ENCODE data around the gene PWWP2B.
A peak's percentile ranks its signal among the peaks of the same experiment; 100 is the strongest.
"Not testable (repeated sequence)": the region's sequence is repeated elsewhere in the genome, so short reads cannot be mapped to it uniquely, and the experiment has no call there.

The PWWP2B gene

DNA sequence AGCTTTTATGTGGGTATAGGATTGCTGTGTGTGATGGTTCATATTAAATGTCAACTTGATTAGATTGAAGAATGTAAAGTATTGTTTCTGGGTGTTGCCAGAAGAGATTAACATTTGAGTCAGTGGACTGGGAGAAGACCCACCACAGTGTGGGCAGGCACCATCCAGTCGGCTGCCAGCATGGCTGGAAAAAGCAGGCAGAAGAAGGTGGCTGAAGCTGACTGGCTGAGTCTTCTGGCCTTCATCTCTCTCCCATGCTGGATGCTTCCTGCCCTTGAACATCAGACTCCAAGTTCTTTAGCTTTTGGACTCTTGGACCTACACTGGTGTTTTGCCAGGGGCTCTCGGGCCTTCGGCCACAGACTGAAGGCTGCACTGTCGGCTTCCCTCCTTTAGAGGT is 16.0 kb upstream of the PWWP2B start:
- DNase-seq, result not testable (repeated sequence)

- no peak for DNase-seq
Observed at GRCh38 chr10:132381741-132382140, 15.3 kb upstream of the PWWP2B start.

- DNase-seq, result no peak
Observed at GRCh38 chr10:132382231-132382922, 14.6 kb upstream of the PWWP2B start.

DNA sequence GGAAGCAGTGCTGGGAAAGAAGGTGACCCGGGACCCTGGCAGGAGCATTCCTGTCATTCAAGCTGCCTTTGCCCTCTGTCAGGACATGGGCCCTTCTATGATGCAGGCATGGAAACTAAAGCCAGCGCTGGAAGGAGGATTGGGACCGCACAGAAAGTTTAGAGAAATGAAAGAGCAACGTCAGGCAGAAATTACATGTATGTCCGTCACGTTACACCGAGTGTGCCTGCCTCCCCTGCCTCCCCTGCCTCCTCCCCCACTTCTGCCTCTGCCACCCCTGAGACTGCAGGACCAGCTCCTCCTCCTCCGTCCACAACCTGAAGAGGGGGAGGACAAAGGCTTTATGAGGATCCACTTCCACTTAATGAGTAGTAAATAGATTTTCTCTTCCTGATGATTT is 13.9 kb upstream of the PWWP2B start:
- no peak for DNase-seq

DNA sequence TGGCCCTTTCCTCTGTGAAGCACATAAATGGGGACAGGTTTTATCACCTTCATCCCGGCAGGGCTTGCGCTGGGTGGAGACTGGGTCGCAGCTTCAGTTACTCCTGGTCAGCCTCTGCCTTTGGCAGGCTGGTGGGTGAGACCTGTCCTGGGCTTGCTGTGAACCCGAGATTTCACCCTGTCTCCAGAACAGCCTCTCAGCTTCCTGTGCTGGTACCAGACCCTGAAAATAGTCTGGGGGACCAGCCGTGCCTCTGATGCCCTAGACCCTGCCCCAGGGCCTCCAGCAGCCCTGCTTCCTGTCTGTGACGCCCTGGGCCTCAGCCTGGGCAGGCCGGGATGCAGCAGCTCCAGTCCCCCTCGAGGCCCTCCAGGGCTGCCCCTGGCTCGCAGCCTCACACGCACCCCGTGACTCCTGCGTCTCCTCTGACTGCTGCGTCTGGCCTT is 13.2 kb upstream of the PWWP2B start:
- no peak for DNase-seq

GRCh38 chr10:132384618-132385388 is 12.2 kb upstream of the PWWP2B start:
- DNase-seq, result no peak

DNA sequence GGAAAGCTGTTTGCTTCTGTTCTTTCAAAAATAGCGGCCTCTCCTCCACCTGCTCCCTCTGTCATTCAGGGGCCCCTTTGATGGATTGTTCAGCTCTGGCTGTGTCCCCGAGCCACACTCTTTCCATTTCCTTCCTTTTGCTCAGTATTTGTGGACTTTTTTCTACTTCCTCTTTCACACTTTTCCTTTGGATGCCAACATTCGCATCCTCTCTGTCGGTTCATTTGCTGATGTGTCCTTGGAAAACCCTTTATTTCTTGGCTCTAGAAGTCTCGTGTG is 11.7 kb upstream of the PWWP2B start:
- no peak for DNase-seq

- DNase-seq, result no peak
Observed at GRCh38 chr10:132385721-132386418, 11.1 kb upstream of the PWWP2B start.

DNA sequence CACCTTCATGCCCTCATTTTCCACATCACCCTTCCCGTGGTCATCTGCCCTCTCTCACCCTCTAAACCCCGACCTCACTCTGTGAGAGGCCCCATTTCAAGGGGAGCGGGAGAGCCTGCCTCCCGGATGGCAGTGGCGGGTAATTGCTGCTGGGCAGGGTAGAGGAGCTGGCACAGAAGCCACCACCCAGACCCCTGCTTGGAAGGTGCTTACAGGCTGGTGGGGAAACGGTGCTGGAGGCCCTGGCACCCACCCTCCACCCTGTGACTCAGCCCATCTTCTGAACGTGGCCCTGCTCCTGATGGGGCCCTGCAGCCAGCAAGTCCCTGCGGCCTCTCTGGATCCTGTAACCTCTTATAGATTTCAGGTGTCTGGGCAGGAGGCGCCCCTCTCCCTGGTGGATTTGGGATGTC is 10.6 kb upstream of the PWWP2B start:
- no peak for DNase-seq

- not testable (repeated sequence) for DNase-seq
Observed at GRCh38 chr10:132386896-132387295, 10.1 kb upstream of the PWWP2B start.

DNA sequence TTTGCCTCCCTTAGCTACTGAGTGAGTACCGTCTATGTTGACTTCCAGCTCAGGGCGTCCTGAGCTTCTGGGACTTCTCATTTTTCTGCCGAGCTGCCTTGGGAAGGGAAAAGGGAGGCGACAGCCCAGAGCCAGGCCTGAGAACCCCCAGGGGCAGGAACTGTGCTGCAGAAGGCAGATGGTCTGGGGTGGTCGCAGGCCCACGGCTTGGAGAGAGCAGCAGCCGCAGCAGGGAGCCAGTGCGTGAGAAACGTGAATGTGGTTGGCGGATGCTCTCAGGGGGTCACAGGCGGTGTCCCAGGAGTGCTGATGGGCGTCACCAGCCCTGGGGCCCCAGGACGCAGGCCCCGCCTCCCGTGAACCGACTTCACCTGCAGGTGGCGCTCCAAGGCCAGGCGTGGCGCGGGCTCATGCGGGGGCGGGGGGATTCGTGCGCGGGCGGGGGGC is 9.2 kb upstream of the PWWP2B start:
- DNase-seq, result peak; percentile 69

DNA sequence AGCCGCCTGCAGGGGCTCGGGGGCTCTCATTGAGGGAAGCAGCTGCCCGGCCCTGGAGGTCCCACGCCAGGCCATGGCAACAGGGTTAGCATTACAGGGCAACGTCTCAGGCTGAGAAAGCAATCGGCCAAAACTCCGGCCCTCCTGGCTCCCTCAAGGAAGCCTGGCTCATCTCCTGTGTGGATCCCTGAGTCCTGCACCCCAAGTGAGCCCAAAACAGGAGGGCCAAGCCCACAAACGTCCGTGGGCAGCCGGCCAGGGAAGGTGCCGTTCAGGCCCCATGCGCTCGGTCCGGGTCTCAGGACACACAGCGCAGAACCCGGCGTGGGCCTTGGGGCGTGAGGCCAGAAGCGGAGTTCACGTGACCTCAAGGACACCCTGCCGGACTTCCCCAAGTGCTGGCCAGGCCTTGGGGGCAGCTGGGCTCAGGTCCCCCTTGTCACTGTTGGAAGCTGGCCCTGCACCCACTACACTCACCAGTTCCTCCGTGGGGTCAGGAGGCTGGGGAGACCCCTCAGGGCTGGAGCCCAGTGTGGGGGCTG is 8.0 kb upstream of the PWWP2B start:
- no peak for DNase-seq

DNA sequence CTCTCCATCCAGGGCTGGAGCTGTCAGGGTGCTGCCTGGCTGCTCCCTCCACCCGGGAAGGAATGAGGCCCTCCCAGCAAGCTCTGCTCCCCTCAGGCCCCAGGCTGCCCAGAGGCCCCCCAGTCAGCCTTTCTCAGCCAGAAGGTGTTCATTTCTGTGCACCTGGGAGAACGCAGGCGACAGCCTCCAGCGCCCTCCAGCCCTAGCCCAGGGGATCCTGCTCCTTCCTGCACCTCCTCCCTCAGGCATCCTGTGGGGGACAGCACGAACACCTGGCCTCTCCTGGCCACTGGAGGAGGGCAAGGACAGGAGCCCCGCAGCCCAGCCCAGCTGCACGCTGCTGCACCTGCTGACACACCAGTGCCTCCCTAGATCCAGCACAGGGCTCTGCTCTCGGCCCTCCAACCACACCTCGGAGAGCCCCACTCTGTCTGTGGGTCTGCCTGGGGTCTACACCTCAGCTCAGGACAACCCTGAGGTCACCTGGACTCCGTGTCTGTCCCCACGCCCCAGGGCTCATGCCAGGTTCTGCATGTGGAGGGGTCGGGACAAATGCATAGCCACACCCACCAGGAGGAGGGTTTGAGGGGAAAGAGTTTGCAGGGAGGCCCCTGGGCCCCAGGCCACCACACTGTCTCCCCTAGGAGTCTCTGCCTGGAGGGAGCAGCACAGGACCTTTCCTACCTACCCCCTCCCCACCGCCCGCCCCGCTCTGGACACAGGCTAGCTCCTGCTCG is 7.4 kb upstream of the PWWP2B start:
- DNase-seq, result no peak

GRCh38 chr10:132390170-132390920 is 6.7 kb upstream of the PWWP2B start:
- DNase-seq, result no peak

DNA sequence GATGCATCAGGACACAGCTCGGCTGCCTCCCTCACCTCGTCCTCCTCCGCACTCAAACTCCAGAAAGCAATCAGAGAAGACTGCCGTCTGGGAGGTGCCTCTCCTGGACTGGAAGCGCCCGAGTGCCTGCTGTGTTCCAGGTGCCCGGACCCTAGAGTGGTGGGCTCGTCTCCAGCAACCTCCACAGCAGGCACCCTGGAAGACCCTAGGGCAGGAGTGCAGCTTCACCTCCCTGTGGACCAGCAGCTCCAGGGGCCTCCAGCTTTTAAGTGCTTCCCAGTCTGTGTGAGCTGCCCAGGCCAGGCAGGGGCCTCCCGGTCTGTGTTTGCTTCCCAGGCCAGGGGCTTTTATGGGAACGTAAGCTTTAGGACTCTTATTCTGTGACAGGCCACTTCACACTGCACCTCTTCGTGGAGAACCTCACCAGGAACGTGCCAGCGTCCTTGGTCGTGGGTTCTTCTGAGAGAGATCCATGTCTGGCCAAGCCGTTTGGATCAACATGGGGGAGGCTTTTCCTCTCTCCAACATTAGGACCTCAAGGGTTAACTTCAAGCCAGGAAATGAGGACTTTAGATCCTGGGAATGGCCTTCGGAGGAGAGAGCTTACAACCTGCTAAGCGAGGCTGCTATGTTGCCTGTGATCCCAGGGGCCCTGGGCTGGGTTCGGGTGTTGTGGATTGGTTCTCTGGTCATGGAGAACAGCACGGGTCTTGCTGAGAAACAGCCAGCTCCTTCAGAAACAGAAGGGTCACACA is 5.9 kb upstream of the PWWP2B start:
- DNase-seq, result no peak

DNA sequence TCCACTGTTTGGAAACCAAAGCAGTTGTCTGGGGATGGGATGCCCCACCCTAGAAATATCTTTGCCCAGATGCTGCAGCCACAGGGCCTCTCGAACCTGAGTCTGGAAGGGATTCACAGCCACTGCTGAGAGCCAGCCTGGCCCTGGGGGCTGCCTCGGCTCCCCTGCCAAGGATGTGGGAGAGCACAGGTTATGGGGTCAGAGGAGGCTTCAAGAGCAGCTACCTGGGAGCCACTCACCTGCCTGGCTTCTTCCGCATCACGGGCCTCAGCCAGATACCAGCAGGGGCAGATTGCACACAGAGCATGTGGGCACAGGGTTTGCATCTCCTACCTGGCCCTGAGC is 5.4 kb upstream of the PWWP2B start:
- DNase-seq, result no peak

- no peak for DNase-seq
Observed at GRCh38 chr10:132392184-132392800, 4.7 kb upstream of the PWWP2B start.

DNA sequence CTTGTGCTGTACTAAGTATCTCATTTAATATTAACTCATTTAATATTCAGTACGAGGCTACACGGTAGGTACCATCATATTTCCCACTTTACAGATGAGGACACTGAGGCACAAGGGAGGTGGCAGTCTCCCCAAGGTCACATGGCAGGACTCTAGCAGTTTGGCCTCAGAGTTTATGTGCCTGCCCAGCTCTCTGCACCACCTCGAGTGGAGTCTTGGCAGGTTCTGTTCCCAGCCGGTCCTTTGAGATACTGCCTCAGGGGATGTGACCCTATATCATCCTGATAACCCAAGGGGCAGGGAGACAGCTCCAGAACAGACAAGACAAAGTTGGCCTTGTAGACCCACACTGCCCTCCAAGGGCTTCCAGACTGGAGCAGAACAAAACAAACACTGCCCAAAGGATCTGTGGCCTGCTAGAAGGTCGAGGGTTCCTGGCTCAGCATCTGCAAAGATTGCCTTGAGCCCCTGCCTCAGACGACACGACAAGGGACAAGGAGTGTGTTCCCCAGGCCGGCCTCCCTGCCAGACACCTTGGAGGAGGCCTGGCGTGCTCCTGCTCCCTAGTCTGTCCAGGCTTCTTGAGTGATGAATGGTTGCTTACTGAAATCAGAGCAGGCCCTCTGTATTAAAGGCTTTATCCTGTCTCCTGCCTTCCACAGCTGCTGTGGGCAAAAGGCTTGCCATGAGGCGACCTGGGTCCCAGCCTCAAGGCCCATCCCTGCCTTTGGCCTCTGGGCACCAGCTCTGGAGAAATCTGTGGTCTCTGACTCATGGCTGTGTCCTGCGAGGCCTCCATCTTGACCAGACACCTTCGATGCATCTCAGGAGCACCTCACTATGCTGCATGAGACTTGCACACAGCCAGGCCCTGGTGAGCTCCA is 3.9 kb upstream of the PWWP2B start:
- no peak for DNase-seq

- no peak for DNase-seq
Observed at GRCh38 chr10:132393695-132394181, 3.3 kb upstream of the PWWP2B start.
